ENCODE measurements around the gene DPEP3.

Gene DPEP3

GRCh38 chr16:67930191-67930590 lies 50.1 kb downstream of the DPEP3 start:
- TF ChIP-seq YY1 (IDR thresholded peaks at IDR 0.05; ENCODE audit: low read depth) (no peak), TAF1 (IDR thresholded peaks at IDR 0.05; ENCODE audit: low read depth) (no peak), TEAD4 (IDR thresholded peaks at IDR 0.05) (no peak), EP300 (IDR thresholded peaks at IDR 0.05; ENCODE audit: borderline replicate concordance) (no peak), NFIC (IDR thresholded peaks at IDR 0.05) (no peak), FOXM1 (IDR thresholded peaks at IDR 0.05; ENCODE audit: borderline replicate concordance, low read depth) (no peak), CREB1 (IDR thresholded peaks at IDR 0.05; ENCODE audit: low read depth) (no peak), REST (IDR thresholded peaks at IDR 0.05; ENCODE audit: low read depth) (no peak), USF1 (IDR thresholded peaks at IDR 0.05) (no peak), EGR1 (IDR thresholded peaks at IDR 0.05) (no peak), RAD21 (IDR thresholded peaks at IDR 0.05; ENCODE audit: low read depth) (no peak), CEBPB (IDR thresholded peaks at IDR 0.05) (no peak), TCF12 (IDR thresholded peaks at IDR 0.05; ENCODE audit: low read depth) (no peak), ZBTB7A (IDR thresholded peaks at IDR 0.05; ENCODE audit: low read depth) (no peak), MAX (IDR thresholded peaks at IDR 0.05) (no peak)

- TF ChIP-seq TAF1 (IDR thresholded peaks at IDR 0.05; ENCODE audit: low read depth) (no peak), MAX (IDR thresholded peaks at IDR 0.05) (peak; percentile 34; the same call in 1 of the 2 replicates), RAD21 (IDR thresholded peaks at IDR 0.05; ENCODE audit: low read depth) (peak; percentile 92), ZBTB7A (IDR thresholded peaks at IDR 0.05; ENCODE audit: low read depth) (no peak)
Measured at GRCh38 chr16:67928561-67929364, 51.5 kb downstream of the DPEP3 start.

- TF ChIP-seq MAX (IDR thresholded peaks at IDR 0.05): no peak
Measured at GRCh38 chr16:67928147-67928546, 52.2 kb downstream of the DPEP3 start.

- TF ChIP-seq CEBPB (IDR thresholded peaks at IDR 0.05) (no peak), YY1 (IDR thresholded peaks at IDR 0.05; ENCODE audit: low read depth) (no peak), RAD21 (IDR thresholded peaks at IDR 0.05; ENCODE audit: low read depth) (no peak), EGR1 (IDR thresholded peaks at IDR 0.05) (no peak), TEAD4 (IDR thresholded peaks at IDR 0.05) (no peak), TCF12 (IDR thresholded peaks at IDR 0.05; ENCODE audit: low read depth) (no peak), USF1 (IDR thresholded peaks at IDR 0.05) (no peak), TAF1 (IDR thresholded peaks at IDR 0.05; ENCODE audit: low read depth) (no peak), REST (IDR thresholded peaks at IDR 0.05; ENCODE audit: low read depth) (no peak), CREB1 (IDR thresholded peaks at IDR 0.05; ENCODE audit: low read depth) (no peak), EP300 (IDR thresholded peaks at IDR 0.05; ENCODE audit: borderline replicate concordance) (no peak), ZBTB7A (IDR thresholded peaks at IDR 0.05; ENCODE audit: low read depth) (no peak), FOXM1 (IDR thresholded peaks at IDR 0.05; ENCODE audit: borderline replicate concordance, low read depth) (no peak), NFIC (IDR thresholded peaks at IDR 0.05) (no peak)
Measured at GRCh38 chr16:67927131-67927941, 53.0 kb downstream of the DPEP3 start.

- TF ChIP-seq MAX (IDR thresholded peaks at IDR 0.05): peak; percentile 10; the same call in 1 of the 2 replicates
- TF ChIP-seq REST (IDR thresholded peaks at IDR 0.05; ENCODE audit: low read depth): no peak
- no peak for TF ChIP-seq EGR1 (IDR thresholded peaks at IDR 0.05)
Measured at GRCh38 chr16:67926181-67926750, 54.0 kb downstream of the DPEP3 start.

All from Ishikawa (cell line).